LHCN-M2 (cell line): ENCODE measurements around the gene KRT84. TPM values are rescaled to one million over a fixed set of nuclear protein-coding genes. Genes with fewer than 3 reads are reported as not detected.

Experiments used
- DNase-seq: peaks from one replicate; pipeline ENCODE4 v3.0.0-alpha.2; 2012; ENCODE audit warnings: low read depth
- total RNA-seq: library from RNA; depleted of rRNA; stranded (reverse); fragments of >200 nt; gene quantifications from 2 replicates; pipeline ENCODE4 v1.2.3, GENCODE V29; 2014; rRNA removed

KRT84 gene
- total RNA-seq, 1 experiment from 2014 or later, result not detected

DNA sequence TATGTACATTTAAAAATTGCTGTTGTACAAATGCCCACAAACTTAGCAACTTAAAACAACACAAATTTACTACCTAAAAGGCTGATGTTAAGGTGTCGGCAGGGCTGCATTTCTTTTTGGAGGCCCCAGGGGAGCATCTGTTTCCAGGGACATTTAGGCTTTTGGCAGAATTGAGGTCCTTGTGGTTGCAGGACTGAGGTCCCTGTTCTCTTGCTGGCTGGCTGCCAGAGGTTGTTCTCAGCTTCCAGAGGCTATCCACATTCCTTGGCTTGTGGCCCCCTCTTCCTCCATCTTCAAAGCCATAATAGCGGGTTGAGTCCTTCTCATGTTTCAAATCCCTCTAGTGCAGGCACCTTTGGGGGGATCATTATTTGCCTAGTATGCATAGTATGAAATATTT, 41.9 kb downstream of the KRT84 start:
- no peak for DNase-seq

- no peak for DNase-seq
Observed at GRCh38 chr12:52342781-52343490, 42.5 kb downstream of the KRT84 start.

DNA sequence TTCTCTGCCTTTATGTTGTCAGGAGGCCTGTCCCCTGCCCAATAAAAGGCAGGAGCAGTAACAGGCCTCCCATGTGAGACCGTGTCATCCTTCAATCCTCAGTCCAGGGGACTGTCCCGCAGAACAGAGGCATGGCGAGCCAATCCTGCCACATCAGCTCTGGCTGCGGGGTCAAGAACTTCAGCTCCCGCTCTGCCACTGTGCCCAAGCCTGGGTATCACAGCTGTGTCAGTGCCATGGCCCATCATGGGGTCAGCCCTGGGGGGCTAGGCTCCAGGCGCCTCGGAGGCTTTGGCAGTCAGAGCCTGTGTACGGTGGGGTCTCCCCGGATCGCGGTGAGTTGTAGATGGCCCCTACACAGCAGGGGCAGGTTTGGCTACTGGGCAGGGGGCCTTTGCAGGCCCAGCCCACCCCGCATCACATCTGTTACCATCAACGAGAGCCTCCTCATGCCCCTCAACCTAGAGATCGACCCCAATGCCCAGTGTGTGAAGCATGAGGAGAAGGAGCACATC, 44.3 kb downstream of the KRT84 start:
- DNase-seq, result no peak

DNA sequence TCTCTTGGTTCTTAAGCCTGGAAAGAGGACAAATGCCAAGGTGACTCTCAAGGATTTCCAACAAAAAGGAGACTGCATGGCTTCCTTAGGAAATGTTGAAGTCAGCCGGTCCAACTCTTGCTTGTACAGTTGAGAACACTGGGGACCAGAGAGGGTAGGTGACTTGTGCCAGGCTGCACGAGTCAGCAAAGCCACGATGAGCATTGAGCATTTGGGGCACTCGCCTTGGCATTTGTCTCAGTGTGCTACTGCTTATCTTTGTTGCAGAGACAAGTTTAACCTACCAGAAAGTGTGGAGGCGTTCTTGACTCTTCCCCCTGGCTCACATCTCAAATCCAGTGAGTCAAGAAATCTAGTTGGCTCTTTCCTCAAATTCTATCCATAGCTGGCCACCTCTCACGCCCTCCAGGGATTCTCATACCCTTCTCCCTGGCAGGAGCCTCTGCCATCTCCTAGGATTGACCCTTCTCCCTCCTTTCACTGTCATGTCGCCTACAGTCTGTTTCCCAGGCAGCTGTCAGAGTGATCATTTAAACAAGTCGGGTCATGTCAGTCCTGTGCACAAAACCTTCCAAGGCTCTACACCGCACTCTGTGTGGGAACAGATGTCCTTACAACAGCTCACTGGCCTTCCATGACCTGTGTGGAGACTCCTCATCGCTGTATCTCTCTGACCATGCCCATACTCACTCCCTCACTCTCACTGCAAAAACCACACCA, 47.1 kb downstream of the KRT84 start:
- DNase-seq, result peak; percentile 54

DNA sequence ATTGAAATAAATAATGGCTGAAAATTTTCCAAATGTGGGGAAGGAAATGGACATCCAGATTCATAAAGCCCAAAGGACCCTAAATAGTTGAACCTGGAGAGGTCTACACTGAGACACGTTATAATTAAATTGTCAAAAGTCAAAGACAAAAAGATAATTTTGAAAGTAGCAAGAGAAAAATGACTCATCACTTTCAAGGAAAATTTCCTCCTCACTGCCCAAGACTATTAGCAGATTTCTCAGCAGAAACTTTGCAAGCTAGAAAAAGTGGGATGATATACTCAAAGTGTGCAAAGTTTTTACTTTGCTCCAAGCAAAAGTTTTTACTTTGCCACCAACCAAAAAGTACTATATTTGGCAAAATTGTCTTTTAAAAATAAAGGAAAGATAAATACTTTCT, 48.4 kb downstream of the KRT84 start:
- no peak for DNase-seq

GRCh38 chr12:52336641-52337040, 48.8 kb downstream of the KRT84 start:
- no peak for DNase-seq

- DNase-seq, result no peak
Observed at GRCh38 chr12:52335598-52336262, 49.7 kb downstream of the KRT84 start.

DNA sequence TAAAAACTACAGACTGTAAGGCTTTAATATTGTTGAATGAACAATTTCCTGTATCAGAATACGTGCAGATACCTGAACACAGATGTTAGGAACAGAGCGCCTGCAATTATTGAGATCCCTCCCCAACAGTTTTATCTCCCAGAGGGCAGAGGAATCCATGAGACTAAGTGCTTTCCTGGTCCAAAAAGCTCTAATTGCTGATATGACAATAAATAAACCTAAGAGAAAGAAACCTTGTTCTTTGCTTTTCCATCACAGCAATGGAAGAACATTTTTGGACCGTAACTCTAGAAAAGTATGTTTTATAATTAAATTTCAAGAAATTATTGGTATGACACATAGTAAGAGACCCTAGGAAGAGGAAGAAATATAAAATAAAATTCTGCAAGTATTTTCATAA, 51.3 kb downstream of the KRT84 start:
- no peak for DNase-seq

DNA sequence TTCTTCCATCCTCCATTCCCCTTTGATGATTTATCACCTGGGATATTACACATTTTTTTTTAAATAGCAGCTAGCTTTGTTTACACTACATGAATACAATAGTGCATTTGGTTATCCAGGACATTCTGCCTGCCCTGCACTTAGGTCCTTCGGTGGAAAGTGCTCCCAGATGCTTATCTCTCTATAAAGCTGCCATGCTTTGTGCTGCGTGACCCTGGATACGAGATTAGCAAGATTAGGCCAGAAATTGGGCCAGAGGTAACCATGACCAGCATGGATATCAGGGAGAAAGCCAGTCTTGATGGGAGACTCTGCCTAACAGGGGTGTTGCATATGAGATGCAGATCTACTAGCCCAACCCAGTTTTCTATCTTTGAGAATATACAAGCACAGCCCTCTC, 52.1 kb downstream of the KRT84 start:
- no peak for DNase-seq

GRCh38 chr12:52332381-52332780, 53.1 kb downstream of the KRT84 start:
- no peak for DNase-seq

DNA sequence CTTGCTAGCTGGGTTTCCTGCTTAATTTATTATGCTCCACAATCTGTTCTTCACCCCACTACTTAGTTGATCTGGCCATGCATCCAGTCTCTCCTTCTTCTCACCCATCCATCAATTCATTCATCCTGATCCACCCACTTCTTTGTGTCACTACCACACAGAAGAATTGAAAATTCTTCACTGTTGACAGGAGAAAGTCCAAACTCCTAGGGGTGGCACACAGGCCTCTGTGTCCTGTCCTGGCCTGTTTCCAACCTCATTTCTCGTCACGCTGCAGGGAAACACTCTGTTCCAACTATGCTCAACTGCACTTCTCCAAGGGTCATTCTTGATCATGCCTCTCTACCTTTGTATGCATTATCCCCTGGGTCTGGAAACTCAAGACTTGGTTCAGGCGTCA, 53.6 kb downstream of the KRT84 start:
- DNase-seq, result no peak

DNA sequence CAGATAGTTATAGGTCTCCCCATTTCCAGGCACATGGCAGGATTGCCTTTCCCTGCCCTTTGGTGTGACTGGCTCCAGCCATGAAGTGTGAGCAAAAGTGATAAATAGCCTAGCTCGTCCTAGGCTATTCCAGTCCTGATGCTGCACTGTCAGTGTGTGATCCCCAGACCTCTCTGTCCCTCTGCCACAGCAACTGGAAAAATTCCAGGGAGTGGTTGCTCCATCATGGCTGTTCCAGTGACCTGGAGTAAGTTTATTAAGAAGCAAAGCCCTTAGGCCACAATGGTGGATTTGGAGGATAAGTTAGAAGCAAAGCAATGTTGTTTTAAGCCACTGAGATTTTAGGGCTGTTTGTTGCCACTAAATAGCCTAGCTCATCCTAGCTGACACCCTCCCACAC, 54.4 kb downstream of the KRT84 start:
- DNase-seq, result no peak

GRCh38 chr12:52327830-52328500, 57.5 kb downstream of the KRT84 start:
- DNase-seq, result no peak

Other genes with a start within 250 kb of the KRT84 start
- 4.2 and 6.7 TPM in 2 replicates for gene KRT80, start 193.6 kb downstream of the KRT84 start, total RNA-seq
- gene KRT7, start 152.4 kb downstream of the KRT84 start, total RNA-seq, result 0.40 and 2.2 TPM in 2 replicates
- gene KRT86, start 111.0 kb downstream of the KRT84 start, total RNA-seq, result 0.06 TPM in 1 of 2 replicates, not detected in the other
- 0.11 and 1.2 TPM in 2 replicates for gene KRT81, start 94.1 kb downstream of the KRT84 start, total RNA-seq
- not detected in 2 replicates for gene KRT83, start 64.3 kb downstream of the KRT84 start, total RNA-seq
- gene KRT85, start 18.2 kb downstream of the KRT84 start, total RNA-seq, result not detected in 2 replicates
- gene KRT82, start 20.7 kb upstream of the KRT84 start, total RNA-seq, result not detected in 2 replicates
- not detected in 2 replicates for gene KRT75, start 48.7 kb upstream of the KRT84 start, total RNA-seq
- gene KRT6B, start 66.5 kb upstream of the KRT84 start, total RNA-seq, result not detected in 2 replicates
- gene KRT6C, start 88.2 kb upstream of the KRT84 start, total RNA-seq, result not detected in 2 replicates
- not detected in 2 replicates for gene KRT6A, start 107.6 kb upstream of the KRT84 start, total RNA-seq
- gene KRT5, start 134.7 kb upstream of the KRT84 start, total RNA-seq, result not detected in 2 replicates
- not detected in 2 replicates for gene KRT71, start 167.5 kb upstream of the KRT84 start, total RNA-seq
- gene KRT74, start 188.2 kb upstream of the KRT84 start, total RNA-seq, result not detected in 2 replicates
- not detected in 2 replicates for gene KRT72, start 215.8 kb upstream of the KRT84 start, total RNA-seq
- gene KRT73, start 232.9 kb upstream of the KRT84 start, total RNA-seq, result not detected in 2 replicates